Kidney (tissue), 14 donors: ENCODE data around the gene RPS19. TPM values are rescaled to one million over a fixed set of nuclear protein-coding genes. Genes with fewer than 3 reads are reported as not detected.
A peak's percentile ranks its signal among the peaks of the same experiment; 100 is the strongest.

Experiments used
- DNase-seq, 5 donors: peaks; one replicate each; pipeline ENCODE4 v3.0.0-alpha.2; 2013 to 2020
- FAIRE-seq: peaks from 2 replicates; lab custom pipeline; 2012; peaks lifted over from hg19 to GRCh38; lab: Jason Lieb, UNC
- H3K27ac ChIP-seq, 2 donors: one replicate each; pipeline ENCODE4 v1.7.0; 2013; ENCODE audit warnings: low read depth in 2 of 2, low read length in 2 of 2, inconsistent platforms in 1 of 2
- H3K27me3 ChIP-seq: one replicate; pipeline ENCODE4 v1.7.1; 2013; ENCODE audit warnings: low read length, inconsistent platforms; ENCODE audit not compliant: control insufficient read depth, insufficient read depth
- H3K36me3 ChIP-seq, 3 donors: one replicate each; pipeline versions ENCODE4 v1.7.0 to v1.7.1; 2013; ENCODE audit warnings: low read length in 3 of 3, control low read depth in 1 of 3, inconsistent platforms in 1 of 3; ENCODE audit not compliant: insufficient read depth in 3 of 3, control insufficient read depth in 2 of 3
- H3K4me1 ChIP-seq, 3 donors: one replicate each; pipeline versions ENCODE4 v1.7.0 to v1.7.1; 2013; ENCODE audit warnings: low read length in 3 of 3, inconsistent platforms in 1 of 3, low read depth in 1 of 3; ENCODE audit not compliant: control insufficient read depth in 2 of 3, insufficient read depth in 2 of 3
- H3K4me3 ChIP-seq, 3 donors: one replicate each; pipeline versions ENCODE4 v1.7.0 to v1.8.1; 2013; ENCODE audit warnings: low read length in 3 of 3, control low read depth in 1 of 3, inconsistent platforms in 1 of 3
- H3K9ac ChIP-seq, 3 donors: one replicate each; pipeline versions ENCODE4 v1.7.0 to v1.7.1; 2013; ENCODE audit warnings: low read length in 3 of 3, control low read depth in 1 of 3, inconsistent platforms in 1 of 3
- H3K9me3 ChIP-seq, 3 donors: one replicate each; pipeline versions ENCODE4 v1.7.0 to v1.7.1; 2013; ENCODE audit warnings: low read length in 3 of 3, control low read depth in 1 of 3, inconsistent platforms in 1 of 3; ENCODE audit not compliant: control insufficient read depth in 2 of 3, insufficient read depth in 1 of 3
- intact Hi-C: fragments of 100-400 bp; cut with DNase I; formaldehyde crosslinking; loops from one replicate; pipeline ENCODE4 v1.11.1; 2022
- polyA plus RNA-seq: library from polyadenylated mRNA; stranded (reverse); fragments of 350-450 nt; fragmentation: Illumina TruSeq; extraction: RNeasy Lipid Tissue Mini Kit (QIAGEN cat#74804); gene quantifications from one replicate; pipeline ENCODE4 v1.2.3, GENCODE V29; 2014; ENCODE audit warnings: low read depth, low replicate concordance; ENCODE audit not compliant: insufficient read depth
- total RNA-seq: library from RNA; stranded (reverse); fragmentation: NEBNext Ultra II Directional; extraction: Animal tissue kit (Norgen Biotek cat#: 25700); gene quantifications from one replicate; pipeline ENCODE4 v1.2.1, GENCODE V29; 2021
- TF ChIP-seq, protein P1 (sequence below): IDR thresholded peaks from 3 replicates; pipeline ENCODE4 v1.5.1; 2012; ENCODE audit warnings: mild to moderate bottlenecking, moderate library complexity, borderline replicate concordance; ENCODE audit not compliant: insufficient read depth; ENCODE audit errors: extremely low read depth
- donor health status: control.
- donor health status: control.
- donor health status: control.
- donor health status: control.
- donor health status: control.
- donor health status: DM: yes; HTN: yes; CAD: no.
- donor health status: Normal renal cell carcinoma (clear cell type).

Gene RPS19
- total and polyA plus RNA-seq, 2 donors from 2014 or later = 1,433 to 2,116 TPM

DNA sequence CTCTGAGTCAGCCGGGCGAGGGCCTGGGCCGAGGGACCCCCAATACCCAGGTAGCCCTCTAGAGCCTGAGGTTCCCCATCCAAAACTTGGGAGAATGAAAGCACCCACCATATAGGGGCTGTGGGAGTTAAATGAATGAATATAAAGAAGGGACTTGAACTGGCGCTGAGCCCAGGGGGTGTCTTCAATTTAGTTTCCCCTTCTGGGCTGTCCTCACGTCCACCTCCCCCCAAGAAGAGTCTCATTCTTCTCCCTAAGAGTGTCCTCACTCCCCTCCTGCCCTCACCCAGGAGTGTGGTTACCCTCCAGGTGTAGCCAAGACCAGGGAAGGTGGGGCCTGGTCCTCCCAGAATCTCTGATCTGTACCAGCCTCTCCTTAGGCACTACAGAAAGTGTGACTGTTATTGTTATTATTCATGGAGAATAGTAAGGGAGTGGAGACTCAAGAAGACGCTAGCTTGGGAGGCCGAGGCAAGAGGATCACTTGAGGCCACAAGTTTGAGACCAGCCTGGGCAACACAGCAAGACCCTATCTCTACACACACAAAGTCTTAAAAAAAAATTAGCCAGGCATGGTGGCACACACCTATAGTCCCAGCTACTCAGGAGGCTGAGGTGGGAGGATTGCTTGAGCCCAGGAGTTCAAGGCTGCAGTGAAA lies 19.7 kb downstream of the RPS19 start:
- peaks cover 0 to 10% (median 3%) of the 10 kb centered on the region in 3 donors for H3K4me1 ChIP-seq
- no peak overlapping the region for H3K27ac ChIP-seq
- intact Hi-C loops = no loop called here
- TF ChIP-seq, protein P1, sequence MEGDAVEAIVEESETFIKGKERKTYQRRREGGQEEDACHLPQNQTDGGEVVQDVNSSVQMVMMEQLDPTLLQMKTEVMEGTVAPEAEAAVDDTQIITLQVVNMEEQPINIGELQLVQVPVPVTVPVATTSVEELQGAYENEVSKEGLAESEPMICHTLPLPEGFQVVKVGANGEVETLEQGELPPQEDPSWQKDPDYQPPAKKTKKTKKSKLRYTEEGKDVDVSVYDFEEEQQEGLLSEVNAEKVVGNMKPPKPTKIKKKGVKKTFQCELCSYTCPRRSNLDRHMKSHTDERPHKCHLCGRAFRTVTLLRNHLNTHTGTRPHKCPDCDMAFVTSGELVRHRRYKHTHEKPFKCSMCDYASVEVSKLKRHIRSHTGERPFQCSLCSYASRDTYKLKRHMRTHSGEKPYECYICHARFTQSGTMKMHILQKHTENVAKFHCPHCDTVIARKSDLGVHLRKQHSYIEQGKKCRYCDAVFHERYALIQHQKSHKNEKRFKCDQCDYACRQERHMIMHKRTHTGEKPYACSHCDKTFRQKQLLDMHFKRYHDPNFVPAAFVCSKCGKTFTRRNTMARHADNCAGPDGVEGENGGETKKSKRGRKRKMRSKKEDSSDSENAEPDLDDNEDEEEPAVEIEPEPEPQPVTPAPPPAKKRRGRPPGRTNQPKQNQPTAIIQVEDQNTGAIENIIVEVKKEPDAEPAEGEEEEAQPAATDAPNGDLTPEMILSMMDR = no peak
- H3K27me3 ChIP-seq = no peaks in the 10 kb centered on the region
- FAIRE-seq = no peak
- H3K4me3 ChIP-seq = no peak overlapping the region
- H3K9ac ChIP-seq = no peak overlapping the region
- DNase-seq = no peak
- H3K36me3 ChIP-seq = no peaks in the 10 kb centered on the region
- H3K9me3 ChIP-seq = no peaks in the 10 kb centered on the region

DNA sequence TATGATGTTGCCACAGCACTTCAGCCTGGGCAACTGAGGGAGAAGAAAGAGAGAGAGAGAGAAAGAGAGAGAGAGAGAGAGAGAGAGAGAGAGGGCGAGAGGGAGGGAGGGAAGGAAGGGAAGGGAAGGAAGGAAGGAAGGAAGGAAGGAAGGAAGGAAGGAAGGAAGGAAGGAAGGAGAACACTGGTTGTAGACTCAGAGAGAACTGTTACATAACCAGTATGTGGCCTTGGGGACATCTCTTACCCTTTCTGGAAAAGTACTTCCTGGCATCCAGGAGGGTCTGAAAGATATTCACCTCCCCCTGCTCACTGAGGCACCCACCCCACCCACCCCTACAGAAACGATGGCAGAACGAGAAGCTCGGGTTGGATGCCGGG lies 20.3 kb downstream of the RPS19 start:
- DNase-seq (no peak), FAIRE-seq (no peak)
- Histone ChIP-seq H3K9me3 (no peaks in the 10 kb centered on the region), H3K27ac (no peak overlapping the region), H3K4me1 (peaks cover 0 to 13% (median 6%) of the 10 kb centered on the region in 3 donors), H3K36me3 (no peaks in the 10 kb centered on the region), H3K27me3 (no peaks in the 10 kb centered on the region), H3K4me3 (no peak overlapping the region), H3K9ac (no peak overlapping the region)
- intact Hi-C loops = no loop called here
- TF ChIP-seq, protein P1 = no peak

DNA sequence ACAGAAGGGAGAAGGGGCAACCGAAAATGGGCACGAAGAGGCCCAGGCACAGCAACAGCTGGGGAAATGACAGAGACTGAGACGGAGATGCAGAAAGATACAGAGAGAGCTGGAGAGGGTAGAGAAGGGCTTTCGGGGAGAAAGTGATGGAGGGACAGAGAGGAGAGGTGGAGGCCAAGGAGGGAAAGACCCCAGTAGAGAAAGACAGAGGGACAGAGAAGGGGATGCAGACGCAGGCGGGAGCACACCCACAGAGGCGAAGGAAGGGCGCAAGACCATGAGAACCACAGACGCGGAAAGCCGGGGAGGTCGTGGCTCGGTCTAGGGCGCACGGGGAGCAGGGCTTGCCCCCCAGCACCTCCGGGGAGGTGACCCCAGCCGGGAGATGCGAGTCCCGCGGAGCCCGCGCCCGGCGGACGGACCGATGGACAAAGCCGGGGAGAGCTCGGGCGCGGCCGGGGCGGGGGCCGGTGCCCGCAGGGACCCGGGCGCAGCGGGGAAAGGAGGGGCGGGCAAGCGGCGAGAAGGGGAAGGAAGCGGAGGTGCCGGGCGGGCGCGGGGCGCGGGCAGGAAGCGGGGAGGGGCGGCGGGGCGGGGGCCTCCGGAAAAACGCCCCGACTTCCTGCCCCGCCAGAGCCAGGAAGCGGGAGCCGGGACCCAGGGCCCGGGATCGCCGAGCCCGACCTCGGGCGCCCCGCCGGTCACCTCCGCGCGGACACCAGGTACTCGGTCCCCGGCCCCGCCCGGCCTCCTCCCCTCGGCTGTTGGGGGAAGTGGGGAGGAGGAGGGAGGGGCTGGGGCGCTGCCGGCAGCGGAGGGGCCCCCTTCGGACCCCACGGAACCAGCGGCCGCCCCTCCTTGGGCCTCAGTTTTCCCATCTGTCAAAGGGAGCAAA lies 22.8 kb downstream of the RPS19 start, which contains the start of gene ARHGEF1:
ARHGEF1 (plus strand) TSS at position 617 of the 895 bp plus-strand sequence. CDS start 4,899 bp downstream, outside the sequence.
- H3K9me3 ChIP-seq = no peaks in the 10 kb centered on the region
- H3K36me3 ChIP-seq = no peaks in the 10 kb centered on the region
- intact Hi-C loops = no loop called here
- H3K9ac ChIP-seq = peak within 1 kb of the TSS; percentile 52 to 85 (median 78)
- H3K4me3 ChIP-seq = peak within 1 kb of the TSS; percentile 80 to 99 (median 99)
- DNase-seq = peak in 3 of 5 donors; percentile 18 to 91 (median 50)
- H3K27ac ChIP-seq = peak within 1 kb of the TSS; percentile 71 to 74
- H3K27me3 ChIP-seq = no peaks in the 10 kb centered on the region
- no peak for FAIRE-seq
- TF ChIP-seq, protein P1 = no peak
- H3K4me1 ChIP-seq = peaks cover 0 to 17% (median 6%) of the 10 kb centered on the region in 3 donors
